H1 (cell line): ENCODE results near the gene PBLD. TPM values are rescaled to one million over a fixed set of nuclear protein-coding genes. Genes with fewer than 3 reads are reported as not detected.
A peak's percentile ranks its signal among the peaks of the same experiment; 100 is the strongest.

ENCODE experiments used
- CHD1 ChIP-seq: IDR thresholded peaks from 2 replicates; pipeline ENCODE4 v1.6.1; 2012; ENCODE audit warnings: low read depth, low read length, improper control_type of control experiment
- FOSL1 ChIP-seq: IDR thresholded peaks from 2 replicates; pipeline ENCODE4 v1.6.1; 2011; ENCODE audit warnings: mild to moderate bottlenecking, low read depth, low read length, moderate library complexity; ENCODE audit not compliant: insufficient read depth
- GABPA ChIP-seq: IDR thresholded peaks from 2 replicates; pipeline ENCODE4 v1.6.1; 2011; ENCODE audit warnings: mild to moderate bottlenecking, low read length, moderate library complexity, borderline replicate concordance; ENCODE audit not compliant: insufficient read depth
- JUND ChIP-seq: IDR thresholded peaks from 2 replicates; pipeline ENCODE4 v1.6.1; 2011; ENCODE audit warnings: mild to moderate bottlenecking, improper control_type of control experiment, low read length
- KDM1A ChIP-seq: fragments of 200-600, 300-600 bp; sonication (generic); IDR thresholded peaks from 2 replicates; pipeline ENCODE4 v1.7.1; 2016; ENCODE audit warnings: mild to moderate bottlenecking, low read length, borderline replicate concordance
- POLR2AphosphoS5 ChIP-seq: IDR thresholded peaks from 2 replicates; pipeline ENCODE4 v1.6.1; 2011; ENCODE audit warnings: low read depth, low read length
- RXRA ChIP-seq: IDR thresholded peaks from 2 replicates; pipeline ENCODE4 v1.6.1; 2011; ENCODE audit warnings: low read depth, mild to moderate bottlenecking, low read length, moderate library complexity; ENCODE audit not compliant: insufficient read depth
- polyA plus RNA-seq, 7 experiments: library from polyadenylated mRNA; depleted of rRNA in 3 of 7; stranded (reverse) in 5 of 7; unstranded in 2 of 7; fragments of >200 nt in 5 of 7; fragments of 200-250 nt in 2 of 7; gene quantifications; 1 replicate in 5 of 7; 2 replicates in 1 of 7; 4 replicates in 1 of 7; pipeline versions ENCODE4 v1.2.1 to v1.2.3, GENCODE V29; 2011 to 2013; ENCODE audit warnings: missing spikeins in 2 of 7, mixed read lengths in 2 of 7
- total RNA-seq: library from RNA; stranded (reverse); fragmentation: NEBNext Ultra II Directional; extraction: Animal tissue kit (Norgen Biotek cat#: 25700); gene quantifications from 2 replicates; pipeline ENCODE4 v1.2.1, GENCODE V29; 2021
- TF ChIP-seq, protein P1 (sequence below): IDR thresholded peaks from 2 replicates; pipeline ENCODE4 v1.6.1; 2012; ENCODE audit warnings: inconsistent platforms
- TF ChIP-seq, protein P2 (sequence below): fragments of 300-600 bp; sonication (generic); IDR thresholded peaks from 2 replicates; pipeline ENCODE4 v1.7.1; 2012; ENCODE audit warnings: low read length, moderate library complexity, mild to moderate bottlenecking, inconsistent platforms; ENCODE audit not compliant: insufficient replicate concordance

PBLD gene
- total and polyA plus RNA-seq, 2 of the 8 experiments (the other 6 are each of a cell fraction or from before 2014, with no cell fraction given) = 0.56 to 2.0 TPM

DNA sequence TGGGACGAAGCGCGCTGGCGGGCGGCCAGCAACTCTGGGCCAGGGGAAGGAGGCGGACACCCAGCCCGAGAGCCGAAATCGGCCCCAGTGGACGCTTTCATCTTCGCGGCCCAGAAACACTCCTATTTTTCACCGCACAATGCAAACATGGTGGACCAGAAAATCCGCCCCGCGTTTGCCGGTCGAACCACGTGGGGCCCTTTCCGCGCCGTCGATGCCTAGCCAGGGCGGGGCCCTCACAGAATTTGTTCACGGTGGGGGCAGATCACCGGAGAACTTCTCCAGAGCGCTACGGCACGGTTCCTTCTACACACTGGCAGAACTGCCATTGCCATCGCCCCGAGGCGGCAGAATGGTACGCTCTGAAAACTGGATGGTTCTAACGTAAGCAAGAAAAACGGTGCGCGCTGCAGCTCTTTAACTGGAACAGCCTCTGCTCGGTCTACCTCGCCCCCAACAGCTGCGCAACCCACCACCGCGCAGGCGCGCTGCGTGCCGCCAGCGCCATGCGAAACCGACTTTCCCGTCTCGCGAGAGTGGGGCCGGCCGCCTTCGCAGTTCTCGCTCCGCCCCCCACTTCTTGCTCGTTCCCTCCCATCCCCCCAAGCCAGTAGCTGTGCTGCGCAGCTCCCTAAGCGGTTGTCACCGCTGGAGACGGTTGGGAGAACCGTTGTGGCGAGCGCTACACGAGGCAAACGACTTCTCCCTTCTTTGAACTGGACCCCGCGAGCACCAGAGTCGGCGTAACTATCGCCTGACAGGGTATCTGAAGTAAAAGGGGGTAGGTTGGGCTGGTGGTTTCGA is 1.1 kb downstream of the PBLD start, which contains the start of gene HNRNPH3 (continued):
- TF ChIP-seq RXRA (no peak), KDM1A (no peak; the same call in 1 of the 2 replicates), GABPA (no peak), FOSL1 (no peak), JUND (peak; percentile 68; the same call in 1 of the 2 replicates), POLR2AphosphoS5 (peak; percentile 100), CHD1 (peak; percentile 66; the same call in 1 of the 2 replicates)
- TF ChIP-seq, protein P1, sequence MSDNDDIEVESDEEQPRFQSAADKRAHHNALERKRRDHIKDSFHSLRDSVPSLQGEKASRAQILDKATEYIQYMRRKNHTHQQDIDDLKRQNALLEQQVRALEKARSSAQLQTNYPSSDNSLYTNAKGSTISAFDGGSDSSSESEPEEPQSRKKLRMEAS = peak; percentile 92
- TF ChIP-seq, protein P2, sequence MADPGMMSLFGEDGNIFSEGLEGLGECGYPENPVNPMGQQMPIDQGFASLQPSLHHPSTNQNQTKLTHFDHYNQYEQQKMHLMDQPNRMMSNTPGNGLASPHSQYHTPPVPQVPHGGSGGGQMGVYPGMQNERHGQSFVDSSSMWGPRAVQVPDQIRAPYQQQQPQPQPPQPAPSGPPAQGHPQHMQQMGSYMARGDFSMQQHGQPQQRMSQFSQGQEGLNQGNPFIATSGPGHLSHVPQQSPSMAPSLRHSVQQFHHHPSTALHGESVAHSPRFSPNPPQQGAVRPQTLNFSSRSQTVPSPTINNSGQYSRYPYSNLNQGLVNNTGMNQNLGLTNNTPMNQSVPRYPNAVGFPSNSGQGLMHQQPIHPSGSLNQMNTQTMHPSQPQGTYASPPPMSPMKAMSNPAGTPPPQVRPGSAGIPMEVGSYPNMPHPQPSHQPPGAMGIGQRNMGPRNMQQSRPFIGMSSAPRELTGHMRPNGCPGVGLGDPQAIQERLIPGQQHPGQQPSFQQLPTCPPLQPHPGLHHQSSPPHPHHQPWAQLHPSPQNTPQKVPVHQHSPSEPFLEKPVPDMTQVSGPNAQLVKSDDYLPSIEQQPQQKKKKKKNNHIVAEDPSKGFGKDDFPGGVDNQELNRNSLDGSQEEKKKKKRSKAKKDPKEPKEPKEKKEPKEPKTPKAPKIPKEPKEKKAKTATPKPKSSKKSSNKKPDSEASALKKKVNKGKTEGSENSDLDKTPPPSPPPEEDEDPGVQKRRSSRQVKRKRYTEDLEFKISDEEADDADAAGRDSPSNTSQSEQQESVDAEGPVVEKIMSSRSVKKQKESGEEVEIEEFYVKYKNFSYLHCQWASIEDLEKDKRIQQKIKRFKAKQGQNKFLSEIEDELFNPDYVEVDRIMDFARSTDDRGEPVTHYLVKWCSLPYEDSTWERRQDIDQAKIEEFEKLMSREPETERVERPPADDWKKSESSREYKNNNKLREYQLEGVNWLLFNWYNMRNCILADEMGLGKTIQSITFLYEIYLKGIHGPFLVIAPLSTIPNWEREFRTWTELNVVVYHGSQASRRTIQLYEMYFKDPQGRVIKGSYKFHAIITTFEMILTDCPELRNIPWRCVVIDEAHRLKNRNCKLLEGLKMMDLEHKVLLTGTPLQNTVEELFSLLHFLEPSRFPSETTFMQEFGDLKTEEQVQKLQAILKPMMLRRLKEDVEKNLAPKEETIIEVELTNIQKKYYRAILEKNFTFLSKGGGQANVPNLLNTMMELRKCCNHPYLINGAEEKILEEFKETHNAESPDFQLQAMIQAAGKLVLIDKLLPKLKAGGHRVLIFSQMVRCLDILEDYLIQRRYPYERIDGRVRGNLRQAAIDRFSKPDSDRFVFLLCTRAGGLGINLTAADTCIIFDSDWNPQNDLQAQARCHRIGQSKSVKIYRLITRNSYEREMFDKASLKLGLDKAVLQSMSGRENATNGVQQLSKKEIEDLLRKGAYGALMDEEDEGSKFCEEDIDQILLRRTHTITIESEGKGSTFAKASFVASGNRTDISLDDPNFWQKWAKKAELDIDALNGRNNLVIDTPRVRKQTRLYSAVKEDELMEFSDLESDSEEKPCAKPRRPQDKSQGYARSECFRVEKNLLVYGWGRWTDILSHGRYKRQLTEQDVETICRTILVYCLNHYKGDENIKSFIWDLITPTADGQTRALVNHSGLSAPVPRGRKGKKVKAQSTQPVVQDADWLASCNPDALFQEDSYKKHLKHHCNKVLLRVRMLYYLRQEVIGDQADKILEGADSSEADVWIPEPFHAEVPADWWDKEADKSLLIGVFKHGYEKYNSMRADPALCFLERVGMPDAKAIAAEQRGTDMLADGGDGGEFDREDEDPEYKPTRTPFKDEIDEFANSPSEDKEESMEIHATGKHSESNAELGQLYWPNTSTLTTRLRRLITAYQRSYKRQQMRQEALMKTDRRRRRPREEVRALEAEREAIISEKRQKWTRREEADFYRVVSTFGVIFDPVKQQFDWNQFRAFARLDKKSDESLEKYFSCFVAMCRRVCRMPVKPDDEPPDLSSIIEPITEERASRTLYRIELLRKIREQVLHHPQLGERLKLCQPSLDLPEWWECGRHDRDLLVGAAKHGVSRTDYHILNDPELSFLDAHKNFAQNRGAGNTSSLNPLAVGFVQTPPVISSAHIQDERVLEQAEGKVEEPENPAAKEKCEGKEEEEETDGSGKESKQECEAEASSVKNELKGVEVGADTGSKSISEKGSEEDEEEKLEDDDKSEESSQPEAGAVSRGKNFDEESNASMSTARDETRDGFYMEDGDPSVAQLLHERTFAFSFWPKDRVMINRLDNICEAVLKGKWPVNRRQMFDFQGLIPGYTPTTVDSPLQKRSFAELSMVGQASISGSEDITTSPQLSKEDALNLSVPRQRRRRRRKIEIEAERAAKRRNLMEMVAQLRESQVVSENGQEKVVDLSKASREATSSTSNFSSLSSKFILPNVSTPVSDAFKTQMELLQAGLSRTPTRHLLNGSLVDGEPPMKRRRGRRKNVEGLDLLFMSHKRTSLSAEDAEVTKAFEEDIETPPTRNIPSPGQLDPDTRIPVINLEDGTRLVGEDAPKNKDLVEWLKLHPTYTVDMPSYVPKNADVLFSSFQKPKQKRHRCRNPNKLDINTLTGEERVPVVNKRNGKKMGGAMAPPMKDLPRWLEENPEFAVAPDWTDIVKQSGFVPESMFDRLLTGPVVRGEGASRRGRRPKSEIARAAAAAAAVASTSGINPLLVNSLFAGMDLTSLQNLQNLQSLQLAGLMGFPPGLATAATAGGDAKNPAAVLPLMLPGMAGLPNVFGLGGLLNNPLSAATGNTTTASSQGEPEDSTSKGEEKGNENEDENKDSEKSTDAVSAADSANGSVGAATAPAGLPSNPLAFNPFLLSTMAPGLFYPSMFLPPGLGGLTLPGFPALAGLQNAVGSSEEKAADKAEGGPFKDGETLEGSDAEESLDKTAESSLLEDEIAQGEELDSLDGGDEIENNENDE = no peak
